PC-9 (cell line): Measurements from ENCODE around the gene ADARB2. TPM values are rescaled to one million over a fixed set of nuclear protein-coding genes. Genes with fewer than 3 reads are reported as not detected.

Source experiments
- BruUV-seq: library from RNA; stranded (reverse); fragments of 400-500 nt; replicated peaks from 2 replicates; lab custom pipeline; 2021; lab: Mats Ljungman, UMichigan
- CTCF ChIA-PET: fragments of 300-600 bp; sonication (Branson Sonifier 250); formaldehyde crosslinking; loops from one replicate; lab custom pipeline; 2022; ENCODE audit warnings: antibody characterized with exemption; lab: Charles Lee
- POLR2A ChIA-PET: fragments of 300-600 bp; sonication (Branson Sonifier 250); formaldehyde crosslinking; loops from one replicate; lab custom pipeline; 2022; ENCODE audit warnings: antibody characterized with exemption; ENCODE audit not compliant: unreplicated experiment; lab: Charles Lee
- DNase-seq, 2 experiments: peaks; one replicate each; pipeline versions ENCODE4 v3.0.0 to v3.0.0-alpha.2; 2015 to 2022; ENCODE audit warnings: mixed read lengths in 1 of 2
- H2AFZ ChIP-seq: fragments of 200-600 bp; sonication (generic); 2 replicates; pipeline ENCODE4 v1.8.1; 2017; ENCODE audit warnings: antibody characterized with exemption
- H3F3A ChIP-seq: fragments of 200-600 bp; sonication (generic); 2 replicates; pipeline ENCODE4 v1.8.1; 2017; ENCODE audit warnings: antibody characterized with exemption, mild to moderate bottlenecking, low read depth; ENCODE audit not compliant: insufficient read depth
- H3K27ac ChIP-seq: fragments of 200-600 bp; sonication (generic); 2 replicates; pipeline ENCODE4 v1.6.1; 2016; ENCODE audit warnings: mixed run types
- H3K27me3 ChIP-seq: fragments of 200-600 bp; sonication (generic); 2 replicates; pipeline ENCODE4 v1.6.1; 2016; ENCODE audit warnings: low read depth, mixed run types; ENCODE audit not compliant: insufficient read depth
- H3K36me3 ChIP-seq: fragments of 200-600 bp; sonication (generic); 2 replicates; pipeline ENCODE4 v1.6.1; 2016; ENCODE audit warnings: low read depth, mixed run types
- H3K4me1 ChIP-seq: fragments of 200-600 bp; sonication (generic); replicated peaks from 2 replicates; pipeline ENCODE4 v1.6.1; 2016; ENCODE audit warnings: mixed run types; ENCODE audit not compliant: insufficient read depth
- H3K4me2 ChIP-seq: fragments of 200-600 bp; sonication (generic); 2 replicates; pipeline ENCODE4 v1.6.1; 2017; ENCODE audit warnings: mixed run types
- H3K4me3 ChIP-seq: fragments of 200-600 bp; sonication (generic); 2 replicates; pipeline ENCODE4 v1.6.1; 2016; ENCODE audit warnings: mixed run types
- H3K79me2 ChIP-seq: fragments of 200-600 bp; sonication (generic); 2 replicates; pipeline ENCODE4 v1.6.1; 2017; ENCODE audit warnings: low read depth, mixed run types
- H3K9me2 ChIP-seq: fragments of 200-600 bp; sonication (generic); 2 replicates; pipeline ENCODE4 v1.8.1; 2017; ENCODE audit warnings: mild to moderate bottlenecking; ENCODE audit not compliant: insufficient read depth
- H3K9me3 ChIP-seq: fragments of 200-600 bp; sonication (generic); 2 replicates; pipeline ENCODE4 v1.8.1; 2016; ENCODE audit warnings: low read depth; ENCODE audit not compliant: insufficient read depth
- H4K20me1 ChIP-seq: fragments of 200-600 bp; sonication (generic); 2 replicates; pipeline ENCODE4 v1.8.1; 2017; ENCODE audit not compliant: insufficient read depth
- CTCF ChIP-seq: fragments of 200-600 bp; sonication (generic); conservative IDR thresholded peaks from 2 replicates; pipeline ENCODE4 v1.6.1; 2017; ENCODE audit warnings: mixed run types, antibody characterized with exemption, mild to moderate bottlenecking, moderate library complexity
- EZH2 ChIP-seq: fragments of 200-600 bp; sonication (generic); IDR thresholded peaks from 2 replicates; pipeline ENCODE4 v1.8.0; 2017; ENCODE audit warnings: antibody characterized with exemption, low read depth
- intact Hi-C: fragments of 100-400 bp; cut with micrococcal nuclease; formaldehyde crosslinking; loops from one replicate; pipeline ENCODE4 v1.10.0; 2022; ENCODE audit not compliant: unreplicated experiment
- total RNA-seq: library from RNA; stranded (reverse); gene quantifications from 2 replicates; pipeline ENCODE4 v1.2.3, GENCODE V29; 2021

The ADARB2 gene
- total RNA-seq, 1 experiment from 2014 or later = not detected

DNA sequence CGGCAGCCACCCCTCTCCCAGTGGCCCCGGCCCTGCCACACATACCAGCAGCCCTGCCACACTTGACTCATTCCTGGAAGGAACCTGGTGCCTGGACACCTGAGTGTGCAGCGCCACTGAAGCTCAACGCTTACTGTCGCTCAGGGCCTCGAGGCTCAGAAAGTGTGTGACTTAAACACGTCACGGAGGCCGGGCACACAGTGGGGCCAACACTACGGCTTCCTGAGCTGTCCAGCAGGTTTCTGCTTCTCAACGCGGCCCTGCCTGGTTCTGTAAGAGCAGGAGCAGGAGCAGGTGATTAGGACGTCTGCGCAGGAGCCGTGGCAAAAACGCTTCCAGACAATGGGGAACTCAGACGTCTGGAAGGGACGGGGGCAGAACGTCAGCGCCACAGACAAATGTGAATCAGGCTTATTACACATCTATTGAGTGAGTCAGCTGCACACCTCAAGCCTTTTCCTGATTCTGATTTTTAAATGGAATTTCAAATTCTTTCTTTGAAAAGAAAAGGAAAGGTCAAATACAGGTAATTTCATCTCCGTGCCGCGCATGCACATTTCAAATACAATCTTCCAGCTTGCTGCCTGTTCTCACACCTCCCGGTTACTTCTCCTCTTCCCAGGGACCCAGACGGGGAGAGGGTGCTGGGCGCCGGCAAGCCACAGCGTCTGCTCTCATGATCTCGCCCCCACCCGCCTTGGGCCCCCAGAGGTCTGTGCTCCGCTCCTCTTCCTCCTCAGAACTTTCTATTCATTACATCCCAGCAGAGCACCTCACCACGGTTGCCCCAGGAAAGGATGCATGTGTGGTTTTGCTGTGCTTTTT is 66.6 kb downstream of the ADARB2 start:
- BruUV-seq = no TSS peak
- intact Hi-C loops = no loop called here

GRCh38 chr10:1669433-1669832 is 67.9 kb downstream of the ADARB2 start:
- H2AFZ ChIP-seq = no peak overlapping the region
- H3K9me3 ChIP-seq = no peaks in the 10 kb centered on the region
- H4K20me1 ChIP-seq = no peaks in the 10 kb centered on the region
- intact Hi-C loops = no loop called here
- H3K4me1 ChIP-seq = no peaks in the 10 kb centered on the region
- no peak overlapping the region for H3K4me2 ChIP-seq
- H3K4me3 ChIP-seq = no peak overlapping the region
- TF ChIP-seq EZH2 = no peak
- no peak for TF ChIP-seq CTCF
- ChIA-PET POLR2A (no interaction called here), CTCF (no interaction called here)
- H3K27ac ChIP-seq = no peak overlapping the region
- H3K36me3 ChIP-seq = no peaks in the 10 kb centered on the region
- H3K79me2 ChIP-seq = no peaks in the 10 kb centered on the region
- no peaks in the 10 kb centered on the region for H3K9me2 ChIP-seq
- peaks cover 57% of the 10 kb centered on the region for H3K27me3 ChIP-seq
- no peak for DNase-seq
- no peaks in the 10 kb centered on the region for H3F3A ChIP-seq
- no TSS peak for BruUV-seq

More for the DNA sequence above, 66.6 kb downstream of the ADARB2 start:
- no peaks in the 10 kb centered on the region for H3K36me3 ChIP-seq
- no peaks in the 10 kb centered on the region for H3K9me3 ChIP-seq
- no peaks in the 10 kb centered on the region for H4K20me1 ChIP-seq
- no peaks in the 10 kb centered on the region for H3F3A ChIP-seq
- DNase-seq = no peak
- no peaks in the 10 kb centered on the region for H3K9me2 ChIP-seq
- ChIA-PET POLR2A (no interaction called here), CTCF (no interaction called here)
- no peaks in the 10 kb centered on the region for H3K79me2 ChIP-seq
- H3K4me1 ChIP-seq = no peaks in the 10 kb centered on the region
- no peak overlapping the region for H2AFZ ChIP-seq
- no peak overlapping the region for H3K27ac ChIP-seq
- peaks cover 52% of the 10 kb centered on the region for H3K27me3 ChIP-seq
- H3K4me3 ChIP-seq = no peak overlapping the region
- H3K4me2 ChIP-seq = no peak overlapping the region
- TF ChIP-seq CTCF (no peak), EZH2 (no peak)

- no peak overlapping the region for H3K4me3 ChIP-seq
- H3K9me2 ChIP-seq = no peaks in the 10 kb centered on the region
- no peaks in the 10 kb centered on the region for H3K36me3 ChIP-seq
- no peaks in the 10 kb centered on the region for H4K20me1 ChIP-seq
- no peak overlapping the region for H3K4me2 ChIP-seq
- intact Hi-C loops = no loop called here
- ChIA-PET CTCF (no interaction called here), POLR2A (no interaction called here)
- H3K4me1 ChIP-seq = no peaks in the 10 kb centered on the region
- H3K9me3 ChIP-seq = no peaks in the 10 kb centered on the region
- no peak for DNase-seq
- H3K27ac ChIP-seq = no peak overlapping the region
- no peaks in the 10 kb centered on the region for H3F3A ChIP-seq
- H3K79me2 ChIP-seq = no peaks in the 10 kb centered on the region
- TF ChIP-seq CTCF (no peak), EZH2 (no peak)
- H2AFZ ChIP-seq = no peak overlapping the region
- peaks cover 54% of the 10 kb centered on the region for H3K27me3 ChIP-seq
- BruUV-seq = no TSS peak
These were observed 68.9 kb downstream of the ADARB2 start for GRCh38 chr10:1668399-1668798.
